GM23338 (cell line): Measurements from ENCODE around the gene HIGD1B.

ENCODE experiments used
- CTCF ChIP-seq, 2 experiments: fragments of 200-600 bp in 1 of 2; sonication (generic) in 1 of 2; conservative IDR thresholded peaks; 2 replicates each; pipeline versions ENCODE4 v1.5.1 to v1.6.1; 2016 to 2017; ENCODE audit warnings: antibody characterized with exemption in 2 of 2, low read depth in 2 of 2, mild to moderate bottlenecking in 2 of 2, moderate library complexity in 1 of 2
- EZH2 ChIP-seq: fragments of 200-600 bp; sonication (generic); IDR thresholded peaks from one replicate; pipeline ENCODE4 v1.8.0; 2017; ENCODE audit warnings: antibody characterized with exemption, mild to moderate bottlenecking, low read depth; ENCODE audit not compliant: unreplicated experiment
- EZH2phosphoT487 ChIP-seq: fragments of 200-600 bp; sonication (generic); IDR thresholded peaks from one replicate; pipeline ENCODE4 v1.8.1; 2018; ENCODE audit warnings: antibody characterized with exemption; ENCODE audit not compliant: unreplicated experiment
- POLR2AphosphoS5 ChIP-seq: IDR thresholded peaks from 2 replicates; pipeline ENCODE4 v1.6.1; 2016; ENCODE audit warnings: antibody characterized with exemption, low read depth
- ZNF114 ChIP-seq: fragments of 250-450 bp; sonication (Bioruptor Pico); IDR thresholded peaks from 2 replicates; pipeline ENCODE4 v1.5.0; 2020; ENCODE audit warnings: mild to moderate bottlenecking, moderate library complexity
- TF ChIP-seq, protein P1 (sequence below): IDR thresholded peaks from one replicate; pipeline ENCODE4 v1.6.1; 2018; ENCODE audit warnings: antibody characterized with exemption; ENCODE audit not compliant: unreplicated experiment

DNA sequence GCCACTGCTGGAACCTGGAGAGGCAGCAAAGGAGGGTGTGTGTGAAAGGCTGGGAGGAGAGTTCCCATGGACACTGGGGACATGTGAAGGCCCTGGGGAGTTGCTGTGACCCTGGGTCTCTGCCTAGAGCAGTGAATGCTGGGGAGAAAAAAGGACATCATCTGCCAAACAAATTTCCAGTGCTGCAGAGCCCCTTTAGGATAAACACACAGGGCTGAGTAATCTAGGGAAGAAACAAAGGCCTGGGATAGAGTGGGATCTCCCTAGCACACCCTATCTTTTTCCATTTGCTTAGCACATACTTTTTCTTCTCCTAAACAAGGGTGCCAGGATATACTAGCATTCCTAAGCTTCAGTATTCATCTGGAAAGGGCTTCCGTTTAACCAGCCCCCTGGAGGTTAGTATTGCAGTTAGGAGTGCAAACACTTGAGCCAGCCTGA is 3.3 kb upstream of the HIGD1B start:
- TF ChIP-seq POLR2AphosphoS5 (no peak), CTCF (conservative IDR thresholded peaks at IDR 0.05; ENCODE audit: low read depth in 2 of 2) (peak; percentile 5 to 19; a peak in 2 of 4 replicates), EZH2phosphoT487 (no peak), EZH2 (no peak), ZNF114 (CRISPR knock-in tag) (no peak)
- TF ChIP-seq, protein P1, sequence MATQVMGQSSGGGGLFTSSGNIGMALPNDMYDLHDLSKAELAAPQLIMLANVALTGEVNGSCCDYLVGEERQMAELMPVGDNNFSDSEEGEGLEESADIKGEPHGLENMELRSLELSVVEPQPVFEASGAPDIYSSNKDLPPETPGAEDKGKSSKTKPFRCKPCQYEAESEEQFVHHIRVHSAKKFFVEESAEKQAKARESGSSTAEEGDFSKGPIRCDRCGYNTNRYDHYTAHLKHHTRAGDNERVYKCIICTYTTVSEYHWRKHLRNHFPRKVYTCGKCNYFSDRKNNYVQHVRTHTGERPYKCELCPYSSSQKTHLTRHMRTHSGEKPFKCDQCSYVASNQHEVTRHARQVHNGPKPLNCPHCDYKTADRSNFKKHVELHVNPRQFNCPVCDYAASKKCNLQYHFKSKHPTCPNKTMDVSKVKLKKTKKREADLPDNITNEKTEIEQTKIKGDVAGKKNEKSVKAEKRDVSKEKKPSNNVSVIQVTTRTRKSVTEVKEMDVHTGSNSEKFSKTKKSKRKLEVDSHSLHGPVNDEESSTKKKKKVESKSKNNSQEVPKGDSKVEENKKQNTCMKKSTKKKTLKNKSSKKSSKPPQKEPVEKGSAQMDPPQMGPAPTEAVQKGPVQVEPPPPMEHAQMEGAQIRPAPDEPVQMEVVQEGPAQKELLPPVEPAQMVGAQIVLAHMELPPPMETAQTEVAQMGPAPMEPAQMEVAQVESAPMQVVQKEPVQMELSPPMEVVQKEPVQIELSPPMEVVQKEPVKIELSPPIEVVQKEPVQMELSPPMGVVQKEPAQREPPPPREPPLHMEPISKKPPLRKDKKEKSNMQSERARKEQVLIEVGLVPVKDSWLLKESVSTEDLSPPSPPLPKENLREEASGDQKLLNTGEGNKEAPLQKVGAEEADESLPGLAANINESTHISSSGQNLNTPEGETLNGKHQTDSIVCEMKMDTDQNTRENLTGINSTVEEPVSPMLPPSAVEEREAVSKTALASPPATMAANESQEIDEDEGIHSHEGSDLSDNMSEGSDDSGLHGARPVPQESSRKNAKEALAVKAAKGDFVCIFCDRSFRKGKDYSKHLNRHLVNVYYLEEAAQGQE = no peak
